ENCODE data around the gene HIC1.
A peak's percentile ranks its signal among the peaks of the same experiment; 100 is the strongest.

HIC1 gene

DNA sequence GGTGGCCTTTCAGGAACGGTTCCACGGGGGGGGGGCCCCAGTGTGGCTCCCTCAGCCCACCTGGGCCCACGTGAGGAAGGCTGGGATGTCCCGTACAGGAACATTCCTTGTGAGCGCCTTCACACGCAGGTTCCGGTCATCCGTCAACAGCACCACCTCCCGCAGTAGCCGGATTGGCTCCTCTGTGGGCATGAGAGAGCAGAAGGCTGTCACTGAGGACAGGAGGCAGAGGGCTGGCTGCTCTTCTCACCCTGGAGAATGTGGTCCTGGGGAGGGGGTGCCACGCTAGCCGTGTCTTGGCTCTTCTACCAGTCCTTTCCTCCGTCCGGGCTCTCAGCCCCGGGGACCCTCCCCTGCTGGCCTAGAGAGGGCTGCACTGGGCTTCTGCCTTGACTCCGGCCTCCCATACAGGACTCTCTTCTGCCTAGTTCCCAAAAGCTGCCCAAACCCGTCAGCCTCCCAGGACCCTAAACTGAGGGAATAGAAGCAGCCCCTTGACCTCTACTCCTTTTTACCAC lies 6.6 kb downstream of the HIC1 start:
- DNase-seq, result no peak

DNA sequence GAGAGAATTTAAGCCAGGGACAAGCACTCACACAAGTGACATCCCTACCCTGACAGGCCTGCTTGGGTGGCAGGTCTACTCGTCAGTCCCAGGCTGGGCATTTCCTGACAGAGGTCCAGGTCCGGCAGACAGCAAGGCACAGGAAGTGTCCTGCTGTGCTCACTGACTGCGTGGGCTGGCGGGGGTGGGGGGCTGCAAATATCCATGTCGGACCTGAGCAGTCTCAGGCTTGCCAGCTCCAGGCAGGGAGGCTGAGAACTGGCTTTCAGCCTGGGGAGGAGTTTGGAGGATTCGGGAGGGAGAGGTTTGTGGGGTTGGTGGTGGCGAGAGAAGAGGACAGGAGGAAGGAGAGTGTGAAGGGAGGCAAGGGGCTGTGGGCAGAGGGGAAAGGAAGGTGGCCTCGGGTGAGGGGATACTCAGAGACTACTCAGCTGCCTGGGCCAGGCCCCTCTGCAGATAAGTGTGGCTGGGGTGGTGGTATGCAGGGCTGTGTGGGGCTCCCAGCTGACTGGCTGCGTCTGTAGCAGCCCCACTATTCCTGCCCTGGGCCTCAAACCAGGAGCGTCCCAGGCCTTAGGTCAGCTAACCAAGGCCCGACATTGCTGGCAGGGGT lies 7.8 kb downstream of the HIC1 start:
- no peak for DNase-seq

DNA sequence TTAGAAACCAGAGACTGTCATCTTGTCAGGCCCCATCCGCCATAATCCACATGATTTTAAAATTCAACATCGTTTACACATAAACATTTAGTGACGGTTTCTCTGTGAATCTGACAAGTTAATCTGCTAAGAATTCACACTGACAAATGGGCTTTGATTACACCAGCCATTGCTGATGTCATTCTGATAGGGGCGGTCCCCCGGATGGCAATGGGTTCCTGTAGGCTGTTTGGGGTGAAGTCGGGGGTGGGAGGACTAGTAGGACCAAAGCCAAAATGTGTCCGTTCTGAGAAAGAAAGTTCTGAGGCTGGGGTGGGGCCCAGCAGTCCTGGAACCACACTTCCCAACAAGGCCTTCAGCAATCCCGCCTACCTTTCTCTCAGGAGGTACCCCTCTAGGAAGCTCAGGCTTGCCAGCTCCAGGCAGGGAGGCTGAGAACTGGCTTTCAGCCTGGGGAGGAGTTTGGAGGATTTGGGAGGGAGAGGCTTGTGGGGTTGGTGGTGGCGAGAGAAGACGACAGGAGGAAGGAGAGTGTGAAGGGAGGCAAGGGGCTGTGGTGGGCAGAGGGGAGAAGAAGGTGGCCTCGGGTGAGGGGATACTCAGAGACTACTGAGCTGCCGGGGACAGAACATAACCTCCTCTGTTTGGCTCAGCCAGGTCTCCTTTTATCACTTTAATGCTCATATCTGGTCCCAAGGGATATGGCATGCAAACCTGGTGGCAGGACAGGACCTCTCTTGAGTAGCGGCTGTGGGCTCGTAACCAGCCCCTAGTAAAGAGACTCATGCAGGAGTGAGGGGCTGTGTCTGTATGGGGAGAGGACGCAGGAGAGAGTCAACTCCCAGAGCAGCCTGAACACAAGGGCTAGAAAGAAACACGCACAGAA lies 8.6 kb downstream of the HIC1 start:
- no peak for DNase-seq

DNA sequence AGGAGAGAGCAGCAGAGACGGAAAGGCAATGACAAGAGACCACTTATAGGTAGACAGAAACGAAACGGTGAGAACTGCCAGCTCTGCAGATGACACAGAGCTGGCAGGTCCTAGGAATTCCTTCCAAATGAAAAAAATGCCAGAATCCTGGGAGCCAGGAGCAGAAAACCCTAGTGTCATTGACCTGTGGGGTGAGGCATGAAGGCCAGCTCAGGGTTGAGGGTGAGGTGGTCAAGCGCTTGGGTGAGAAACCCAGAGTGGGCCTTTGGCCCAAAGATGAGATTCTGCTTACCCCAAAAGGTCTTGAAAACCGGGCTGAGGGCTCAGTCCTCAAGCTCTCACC lies 9.2 kb downstream of the HIC1 start:
- DNase-seq, result no peak

DNA sequence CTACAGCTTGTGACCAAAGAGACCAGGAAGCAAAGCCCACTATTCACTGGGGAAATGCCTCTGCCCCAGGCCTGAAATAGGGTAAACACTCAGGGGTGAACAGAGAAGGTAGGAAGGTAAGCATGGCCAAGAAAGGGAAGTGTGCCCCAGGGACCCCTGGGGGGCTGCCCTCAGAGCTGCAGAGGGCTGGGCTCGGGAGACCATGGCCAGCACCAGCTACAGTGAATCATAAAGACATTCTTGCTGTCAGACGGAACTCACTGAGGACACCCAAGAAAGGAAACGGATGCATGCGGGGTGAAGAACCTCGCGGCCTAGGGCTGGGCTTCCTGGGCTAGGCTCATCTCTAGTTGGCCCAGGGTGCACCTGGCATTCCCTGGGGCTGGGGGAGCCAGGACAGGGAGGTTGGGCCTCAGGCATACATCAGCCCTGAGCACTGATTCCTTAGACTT lies 9.6 kb downstream of the HIC1 start:
- DNase-seq, result no peak

DNA sequence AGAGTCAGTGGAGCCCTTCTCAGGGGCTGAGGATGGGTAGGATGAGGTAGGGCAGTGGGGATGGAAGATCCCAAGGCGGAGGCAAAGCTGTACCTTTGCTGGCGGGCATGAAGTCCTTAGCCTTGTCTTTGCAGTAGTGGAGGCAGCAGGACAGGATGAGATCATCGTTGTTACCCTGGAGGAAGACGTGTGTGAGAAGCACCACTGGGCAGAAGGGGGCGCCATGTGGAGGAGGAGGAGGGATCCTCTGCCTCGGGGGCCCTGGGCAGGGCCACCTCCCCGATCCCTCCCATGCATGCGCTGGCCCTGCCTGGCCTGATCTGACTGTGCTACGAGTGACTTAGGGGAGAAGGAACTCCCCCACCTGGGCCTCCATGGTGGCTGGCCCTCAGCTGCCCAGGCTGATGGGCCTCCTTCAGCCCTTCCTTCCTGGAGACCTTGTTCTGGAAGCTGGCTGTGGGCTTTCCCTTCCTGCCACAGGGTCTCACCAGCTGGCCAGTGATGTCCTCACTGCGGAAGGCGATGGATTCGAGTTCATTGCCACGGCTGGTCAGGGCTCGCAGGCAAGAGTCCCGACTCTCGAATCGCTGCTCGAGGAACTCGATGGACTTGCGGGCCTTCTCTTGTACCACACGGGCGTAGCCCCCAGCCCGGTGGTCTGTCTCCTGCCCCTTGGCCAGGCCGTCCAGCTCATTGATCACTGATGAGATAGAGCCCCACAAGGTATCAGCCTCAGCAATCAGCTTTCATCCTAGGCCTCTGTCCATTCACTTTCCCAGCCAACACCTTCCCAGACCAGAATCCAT lies 10.3 kb downstream of the HIC1 start:
- peak; percentile 51 for DNase-seq

DNA sequence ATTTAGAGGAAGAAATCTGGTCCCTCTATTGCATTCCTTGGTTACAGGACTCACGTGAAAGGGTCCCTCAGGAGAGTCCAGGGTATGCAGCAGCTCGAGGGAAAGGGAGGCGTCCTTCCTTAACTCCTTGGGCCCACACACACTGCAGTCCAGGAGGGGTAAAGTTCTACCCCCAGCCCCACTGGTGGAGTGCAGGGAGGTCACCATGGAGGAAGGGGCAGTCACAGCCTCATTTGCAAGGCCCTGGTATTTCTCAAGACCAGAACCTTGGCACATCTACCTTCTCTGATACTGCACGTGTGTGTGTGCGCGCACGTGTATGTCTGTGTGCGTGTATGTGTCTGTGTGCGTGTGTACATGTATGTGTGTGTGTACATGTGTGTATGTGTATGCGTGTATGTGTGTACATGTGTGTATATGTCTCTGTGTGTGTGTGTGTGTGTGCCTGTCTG lies 11.1 kb downstream of the HIC1 start:
- no peak for DNase-seq

DNA sequence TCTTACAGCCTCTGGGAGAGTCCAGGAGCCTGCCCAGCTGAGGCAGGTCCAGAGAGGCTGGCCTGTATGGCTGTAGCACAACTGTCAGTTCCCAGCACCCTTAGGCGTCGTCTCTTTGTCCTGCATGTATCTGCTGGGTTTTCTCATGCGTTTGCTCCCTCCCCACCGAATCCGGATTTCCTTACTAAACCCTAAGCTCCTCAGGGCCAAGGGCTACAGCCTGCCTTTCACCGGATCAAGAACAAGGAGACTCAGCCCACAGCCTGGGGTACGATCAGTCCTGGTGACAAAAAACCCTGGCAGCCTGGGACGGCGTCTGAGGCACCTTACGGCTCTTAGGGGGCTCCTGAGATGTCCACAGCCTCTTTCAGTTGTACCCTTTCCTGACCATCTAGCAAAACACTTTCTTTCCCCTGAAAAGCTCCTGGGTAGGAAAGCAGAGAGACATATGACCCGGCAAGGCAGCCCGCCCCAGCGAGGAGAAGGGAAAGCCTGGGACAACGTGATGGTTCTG lies 12.2 kb downstream of the HIC1 start:
- DNase-seq, result no peak

DNA sequence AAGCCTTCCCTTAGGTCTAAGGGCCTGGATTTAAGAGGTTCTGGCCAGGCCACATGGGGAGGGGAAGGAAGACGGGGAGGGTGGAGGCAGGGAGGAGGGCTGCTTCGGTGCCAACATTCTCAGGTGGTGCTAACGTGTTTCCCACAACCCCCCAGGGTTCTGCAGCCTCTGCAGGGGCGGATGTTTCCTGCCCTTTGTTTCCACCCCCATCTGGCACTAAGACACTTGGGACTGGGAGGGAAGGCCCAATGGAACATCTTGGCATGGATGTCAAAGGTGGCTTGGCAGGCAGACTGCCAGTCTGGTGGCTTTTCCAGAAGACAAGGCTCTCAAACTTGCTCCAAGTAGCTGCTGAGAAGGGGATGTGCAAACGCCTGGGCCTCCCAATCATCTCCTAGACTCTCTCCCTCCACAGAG lies 12.7 kb downstream of the HIC1 start:
- no peak for DNase-seq

DNA sequence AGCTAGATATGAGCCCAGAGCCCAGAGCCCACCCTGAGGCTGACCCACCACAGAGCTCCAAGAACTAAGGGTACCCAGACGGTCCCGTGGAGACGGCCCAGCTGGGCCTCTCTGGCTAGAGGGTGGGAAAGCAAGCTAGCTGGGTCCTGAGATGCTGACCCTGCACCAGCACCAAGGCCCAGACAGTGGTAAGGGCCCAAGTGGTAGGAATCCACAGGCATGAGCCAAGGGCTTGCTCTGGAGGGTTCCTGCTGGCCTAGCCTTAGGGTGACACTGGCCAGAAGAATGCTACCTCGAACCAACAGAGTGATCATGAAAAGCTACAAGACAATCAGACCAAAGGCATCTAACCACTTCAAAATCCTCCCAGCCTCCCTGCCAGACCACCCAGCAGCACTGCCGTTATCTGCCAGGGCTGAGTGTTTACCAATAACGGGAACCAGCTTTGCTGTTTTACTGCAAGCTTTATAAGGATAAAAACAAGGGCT lies 13.2 kb downstream of the HIC1 start:
- no peak for DNase-seq

DNA sequence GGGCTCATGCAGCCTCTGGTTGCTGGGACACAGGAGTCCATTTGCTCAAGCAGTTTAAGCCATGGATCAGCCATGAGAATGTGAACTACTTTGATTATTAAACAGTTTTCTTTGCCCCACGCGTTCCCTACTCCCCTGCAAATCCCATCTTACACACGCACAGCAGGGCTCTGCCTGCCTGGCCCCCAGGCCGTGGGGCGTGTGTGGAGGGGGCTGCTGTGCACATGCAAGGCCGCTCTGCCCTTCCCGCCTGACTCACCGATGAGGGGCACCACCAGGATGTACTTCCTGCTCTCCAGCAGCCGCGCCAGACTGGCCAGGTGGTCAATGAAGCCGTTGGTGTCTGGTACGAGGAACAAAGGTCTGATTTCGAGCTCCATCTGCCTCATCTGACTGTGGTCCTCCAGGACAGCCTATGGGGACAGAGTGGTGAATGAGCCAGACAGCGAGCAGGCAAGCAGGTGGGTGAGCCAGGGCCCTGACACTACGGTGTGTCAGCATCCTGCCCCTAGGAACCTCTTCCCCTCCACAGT lies 13.7 kb downstream of the HIC1 start:
- no peak for DNase-seq

DNA sequence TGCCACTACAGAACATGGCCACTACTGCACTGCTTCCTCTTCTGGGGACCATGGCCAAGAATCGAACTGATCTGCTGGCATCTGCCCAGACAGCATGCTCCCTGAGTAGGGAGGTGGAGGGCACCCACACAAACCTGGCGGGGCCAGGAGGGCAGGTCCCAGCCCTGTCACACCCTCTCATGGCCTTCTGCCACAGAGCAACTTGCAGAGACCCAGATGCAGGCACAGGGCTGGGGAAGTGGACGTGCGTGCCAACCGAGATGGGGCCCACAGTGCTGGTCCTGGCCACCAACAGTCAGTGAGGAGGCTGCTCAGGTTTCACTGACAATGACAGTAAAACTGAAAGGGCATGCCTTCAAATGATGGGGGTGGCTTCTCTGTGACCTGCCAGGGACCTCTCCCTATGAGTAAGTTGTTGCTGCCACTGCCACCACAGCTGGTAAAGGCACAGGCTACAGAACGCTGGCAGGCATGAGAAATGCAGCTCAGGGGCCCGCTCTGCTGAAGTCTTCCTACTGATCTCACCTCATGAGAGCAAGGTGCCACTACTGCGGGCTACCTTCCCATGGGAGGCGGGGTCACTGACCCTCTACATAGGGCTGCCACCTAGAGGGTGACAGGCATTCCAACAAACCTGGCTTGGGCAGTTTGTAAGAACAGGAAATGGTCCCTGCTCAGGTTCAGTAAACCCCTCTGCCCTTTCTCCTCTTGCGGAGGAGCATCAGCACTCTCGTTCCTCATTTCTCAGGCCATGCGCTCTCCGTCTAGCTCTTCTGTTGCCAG lies 15.5 kb downstream of the HIC1 start:
- no peak for DNase-seq

DNA sequence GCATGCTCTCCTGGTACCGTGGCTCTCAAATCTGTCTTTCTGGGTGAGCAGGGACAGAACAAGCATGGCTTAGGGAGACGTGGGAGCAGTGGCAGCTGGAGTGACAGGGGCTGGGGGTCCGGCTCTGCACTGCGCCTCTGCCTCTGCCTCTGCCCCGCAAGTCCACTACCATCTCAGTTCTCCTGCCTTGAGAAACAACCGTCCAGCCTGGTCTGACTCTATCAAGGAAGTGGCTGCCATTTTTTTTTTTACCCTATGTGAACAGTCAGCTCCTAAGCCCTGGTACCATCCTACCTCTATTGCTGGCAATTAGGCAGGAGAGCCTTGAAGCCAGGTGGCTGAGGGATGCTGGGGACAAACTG lies 16.1 kb downstream of the HIC1 start:
- no peak for DNase-seq

DNA sequence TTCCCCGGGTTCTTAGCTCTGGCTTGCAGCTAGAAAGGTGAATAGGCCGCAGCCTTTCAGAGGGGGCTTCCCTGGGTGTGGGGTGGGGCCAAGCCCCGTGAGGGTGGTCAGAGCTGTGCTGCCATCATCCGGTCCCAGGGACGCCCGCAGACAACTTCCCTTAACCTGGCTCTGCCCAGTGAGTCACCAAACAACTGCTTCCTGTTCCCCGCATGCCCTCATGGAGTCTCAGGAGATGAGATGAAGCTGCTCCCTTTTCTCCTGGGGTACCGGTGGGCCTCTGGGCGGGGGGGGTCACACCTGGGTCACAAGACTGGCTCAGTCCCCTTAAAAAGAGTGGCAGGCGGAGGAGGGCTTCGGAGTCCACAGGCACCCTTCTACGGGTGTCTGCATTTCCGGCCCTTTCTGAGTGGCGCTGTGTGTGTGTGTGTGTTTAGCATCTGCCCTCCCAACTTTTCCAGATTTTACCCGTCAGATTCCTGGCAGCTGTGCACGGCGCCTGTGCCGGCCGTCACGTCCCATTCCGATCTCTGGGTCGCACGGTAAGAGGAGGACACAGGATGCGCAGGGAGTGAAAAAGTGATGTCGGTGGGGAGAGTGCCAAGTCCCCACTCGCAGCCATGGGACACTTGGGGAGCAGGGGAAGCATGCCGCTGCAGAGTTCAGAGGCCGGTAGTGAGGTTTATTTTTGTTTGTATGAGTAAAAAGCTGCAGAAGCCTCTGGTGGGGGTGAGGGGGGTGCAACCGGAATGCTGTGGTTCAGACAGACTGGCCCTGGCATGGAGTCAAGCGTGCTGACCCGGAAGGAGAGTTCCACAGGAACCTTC lies 16.8 kb downstream of the HIC1 start:
- DNase-seq, result no peak

DNA sequence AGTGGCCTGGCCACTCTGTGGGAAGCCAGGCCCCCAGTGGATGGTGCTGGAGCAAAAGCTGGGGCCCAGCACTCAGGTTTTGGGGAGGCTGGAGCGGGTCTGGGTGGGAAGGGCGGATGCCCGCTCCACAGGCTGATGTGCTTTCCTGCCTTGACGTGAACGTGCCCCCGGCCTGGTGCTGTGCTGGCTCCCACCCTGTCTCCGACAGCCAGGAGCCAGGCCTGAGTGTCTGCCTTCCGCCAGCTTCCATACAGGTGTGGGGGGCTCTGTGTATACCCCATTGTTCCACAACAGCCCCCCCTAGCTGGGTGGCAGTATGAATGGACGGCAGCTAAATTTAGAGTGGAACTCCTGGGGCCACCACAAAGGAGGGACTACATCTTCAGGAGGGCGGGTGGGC lies 20.0 kb downstream of the HIC1 start:
- no peak for DNase-seq

DNA sequence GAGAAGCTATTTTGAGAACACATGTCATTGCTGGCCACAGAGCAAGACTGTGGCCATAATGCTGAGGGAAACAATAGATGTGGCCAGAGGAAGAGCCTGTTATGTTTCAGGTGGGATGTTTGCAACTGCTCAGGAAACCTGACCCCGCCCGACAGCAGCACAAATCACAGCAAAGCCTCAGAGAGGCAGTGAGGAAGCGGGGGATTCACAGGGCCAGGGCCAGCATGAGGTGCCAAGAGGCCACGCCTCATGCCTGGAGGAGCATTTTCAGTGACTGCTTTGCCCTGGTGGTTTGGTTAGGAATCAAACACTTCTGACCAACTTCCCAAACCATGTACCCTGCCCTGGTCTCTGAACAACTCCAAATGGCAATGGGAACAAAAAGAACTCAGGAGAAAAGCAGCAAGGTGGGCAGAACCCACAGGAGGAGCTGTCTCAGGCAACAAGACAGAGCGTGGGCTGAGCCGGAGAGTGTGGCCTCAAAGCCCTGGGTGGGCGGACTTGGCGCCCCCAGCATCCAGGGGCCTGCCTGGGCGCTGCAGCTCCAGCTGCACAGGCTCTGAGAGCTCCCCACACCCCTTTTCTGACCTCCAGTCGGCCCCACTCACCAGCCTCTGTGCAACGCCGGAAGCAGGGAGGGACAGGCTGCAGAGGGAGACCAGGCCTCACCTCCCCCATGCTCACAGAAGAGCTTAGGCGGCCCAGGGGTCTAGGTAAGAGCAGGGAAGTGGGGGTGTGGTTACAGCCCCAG lies 20.6 kb downstream of the HIC1 start:
- no peak for DNase-seq

DNA sequence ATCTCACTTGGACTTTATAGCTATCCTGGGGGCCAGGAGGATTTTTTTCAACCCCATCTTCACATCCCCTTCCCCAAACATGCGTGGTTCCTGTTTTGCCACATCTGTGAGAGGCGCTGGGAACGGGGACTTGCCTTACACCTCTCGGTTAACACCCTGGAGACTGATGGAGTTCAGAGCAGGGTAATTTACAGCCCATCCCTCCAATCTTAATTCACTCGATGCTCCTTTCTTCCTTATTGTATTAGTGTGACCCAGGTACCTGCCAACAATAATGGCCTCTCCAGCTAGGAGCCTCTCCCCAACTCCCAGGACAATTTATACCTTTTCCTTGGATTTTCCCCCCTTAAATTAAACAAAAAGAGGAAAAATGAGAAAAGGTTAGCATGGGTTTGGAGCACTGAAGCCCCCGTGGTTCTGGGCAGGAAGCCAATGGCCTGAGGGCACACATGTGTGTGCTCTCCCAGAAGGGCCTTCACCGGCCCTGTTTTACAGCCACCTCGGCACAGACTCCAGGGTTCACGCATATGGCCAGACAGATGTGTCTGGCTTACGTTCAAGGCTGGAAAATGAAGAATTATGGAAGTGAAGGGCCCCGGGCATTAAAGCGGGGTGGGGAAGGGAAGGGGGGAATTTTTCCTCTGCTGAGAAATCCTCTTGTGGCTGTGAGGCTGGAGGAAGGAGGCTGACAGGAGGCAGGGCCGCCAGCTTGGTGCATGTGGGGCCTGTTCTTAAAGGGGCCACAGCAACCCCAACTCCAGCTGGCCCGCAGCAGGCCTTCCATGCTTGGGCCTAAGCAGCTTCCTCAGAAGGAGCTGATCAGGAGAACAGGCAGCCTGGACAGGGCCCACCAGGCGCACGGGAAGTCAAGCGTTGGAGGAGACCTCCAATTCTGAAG lies 21.4 kb downstream of the HIC1 start:
- DNase-seq, result no peak

DNA sequence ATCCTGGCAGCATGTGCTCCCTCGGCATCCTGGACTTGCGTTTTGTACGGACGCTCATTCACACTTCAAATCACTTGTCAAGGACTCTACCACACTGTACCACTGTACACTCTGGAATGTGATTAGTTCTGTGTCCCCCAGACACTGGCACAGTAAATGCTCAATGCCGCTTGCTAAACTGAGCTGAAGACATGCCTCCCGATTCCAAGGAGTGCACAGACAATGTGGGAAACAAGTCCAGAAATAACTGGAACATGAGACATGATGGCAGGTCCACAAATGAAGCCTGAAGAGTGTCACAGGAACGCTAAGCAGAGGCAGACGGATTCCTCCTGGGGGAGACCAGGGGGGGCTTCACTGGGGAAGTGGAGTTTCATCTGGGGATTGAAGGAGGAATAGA lies 22.1 kb downstream of the HIC1 start:
- DNase-seq, result no peak

DNA sequence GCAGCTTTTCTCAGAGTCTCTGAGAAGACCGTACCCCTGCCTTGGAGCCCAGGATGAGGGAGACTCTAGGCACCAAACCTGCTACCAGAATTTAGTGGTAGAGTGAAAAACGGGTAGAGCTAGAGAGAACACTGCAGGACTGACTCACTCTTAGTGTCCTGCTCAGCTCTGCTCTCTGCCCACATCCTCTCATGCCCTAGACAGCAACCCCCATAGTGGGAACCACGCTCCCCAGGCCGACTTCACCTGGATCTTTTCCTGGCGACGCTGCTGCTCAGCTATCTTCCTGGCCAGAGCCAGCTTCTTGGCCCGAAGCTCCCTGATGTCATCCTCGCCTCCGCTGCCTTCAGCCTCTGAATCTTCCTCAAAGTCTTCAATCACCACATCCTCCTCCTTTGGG lies 26.7 kb downstream of the HIC1 start:
- no peak for DNase-seq
